ENCODE results near the gene NAV2. TPM values are rescaled to one million over a fixed set of nuclear protein-coding genes. Genes with fewer than 3 reads are reported as not detected.

NAV2 gene
- total RNA-seq, 1 experiment from 2014 or later, result 63.5 TPM

DNA sequence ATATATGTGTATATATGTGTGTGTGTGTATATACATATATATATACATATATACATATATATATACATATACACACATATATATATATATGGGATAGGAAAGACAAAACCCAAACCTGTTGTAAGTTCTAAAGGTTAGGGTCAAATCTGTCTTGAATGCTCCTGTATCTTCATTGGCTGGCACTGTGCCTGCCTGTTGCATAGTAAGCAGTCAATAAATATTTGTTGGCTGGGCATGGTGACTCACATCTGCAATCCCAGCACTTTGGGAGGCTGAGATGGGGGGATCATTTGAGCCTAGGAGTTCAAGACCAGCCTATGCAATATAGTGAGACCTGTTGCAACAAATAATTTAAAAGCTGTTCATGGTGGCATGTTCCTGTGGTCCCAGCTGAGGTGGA is 242.3 kb downstream of the NAV2 start:
- ChIA-PET CTCF (interaction anchor here (0.7 kb wide), 1 partner anchor 434 kb away, joined by 3 read pairs; no protein-coding TSS in a partner anchor), POLR2A (no interaction called here)
- Mint-ChIP-seq H3K27ac (ENCODE audit: unreplicated experiment) (no peak overlapping the region), H3K27me3 (ENCODE audit: insufficient read depth, unreplicated experiment) (no peaks in the 10 kb centered on the region), H3K4me1 (ENCODE audit: low read depth, unreplicated experiment) (peaks cover 40% of the 10 kb centered on the region), H3K36me3 (ENCODE audit: insufficient read depth, unreplicated experiment) (no peaks in the 10 kb centered on the region), H3K9me3 (ENCODE audit: unreplicated experiment) (no peaks in the 10 kb centered on the region), H3K4me3 (ENCODE audit: unreplicated experiment) (no peak overlapping the region)
- Histone ChIP-seq H3K9me3 (no peaks in the 10 kb centered on the region), H3K36me3 (ENCODE audit: control insufficient read depth, insufficient read depth, low read length) (no peaks in the 10 kb centered on the region), H3K4me1 (peaks cover 30% of the 10 kb centered on the region), H3K4me3 (ENCODE audit: low read depth, low read length) (no peak overlapping the region), H3K27me3 (replicated peaks; ENCODE audit: control insufficient read depth, insufficient read depth, low read length) (no peaks in the 10 kb centered on the region)
- intact Hi-C loops (cut with micrococcal nuclease; ENCODE audit: unreplicated experiment), result loop anchor here (1.0 to 5.0 kb wide), 4 partner anchors 23 to 402 kb away; no protein-coding TSS in a partner anchor
- TF ChIP-seq, protein P1, sequence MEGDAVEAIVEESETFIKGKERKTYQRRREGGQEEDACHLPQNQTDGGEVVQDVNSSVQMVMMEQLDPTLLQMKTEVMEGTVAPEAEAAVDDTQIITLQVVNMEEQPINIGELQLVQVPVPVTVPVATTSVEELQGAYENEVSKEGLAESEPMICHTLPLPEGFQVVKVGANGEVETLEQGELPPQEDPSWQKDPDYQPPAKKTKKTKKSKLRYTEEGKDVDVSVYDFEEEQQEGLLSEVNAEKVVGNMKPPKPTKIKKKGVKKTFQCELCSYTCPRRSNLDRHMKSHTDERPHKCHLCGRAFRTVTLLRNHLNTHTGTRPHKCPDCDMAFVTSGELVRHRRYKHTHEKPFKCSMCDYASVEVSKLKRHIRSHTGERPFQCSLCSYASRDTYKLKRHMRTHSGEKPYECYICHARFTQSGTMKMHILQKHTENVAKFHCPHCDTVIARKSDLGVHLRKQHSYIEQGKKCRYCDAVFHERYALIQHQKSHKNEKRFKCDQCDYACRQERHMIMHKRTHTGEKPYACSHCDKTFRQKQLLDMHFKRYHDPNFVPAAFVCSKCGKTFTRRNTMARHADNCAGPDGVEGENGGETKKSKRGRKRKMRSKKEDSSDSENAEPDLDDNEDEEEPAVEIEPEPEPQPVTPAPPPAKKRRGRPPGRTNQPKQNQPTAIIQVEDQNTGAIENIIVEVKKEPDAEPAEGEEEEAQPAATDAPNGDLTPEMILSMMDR (IDR thresholded peaks at IDR 0.05; ENCODE audit: insufficient read depth in 1 of 2, low read depth in 1 of 2, low read length in 1 of 2, severe bottlenecking in 1 of 2, unreplicated experiment in 1 of 2), result no peak
- no peak for DNase-seq
- no TSS peak for BruUV-seq (replicated peaks)

DNA sequence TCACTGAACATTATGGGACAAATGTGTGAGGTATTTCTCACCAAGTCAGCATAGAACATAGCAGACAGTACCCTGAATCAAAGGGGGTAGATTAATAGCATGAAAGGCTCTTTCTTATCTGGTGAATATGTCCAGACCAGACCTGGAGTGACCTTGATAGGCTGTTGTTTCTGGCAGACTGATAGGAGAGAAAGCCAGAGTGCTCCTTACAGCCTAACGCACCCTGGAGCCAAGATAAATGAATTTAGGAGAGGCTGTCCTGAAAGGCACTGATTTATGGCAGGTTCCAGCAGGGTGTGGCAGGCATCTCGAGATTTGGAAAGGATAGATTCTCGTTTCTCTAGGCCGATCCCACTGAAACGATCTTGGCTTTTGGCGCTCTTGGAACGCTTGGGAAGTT is 243.0 kb downstream of the NAV2 start:
- no peaks in the 10 kb centered on the region for H3K36me3 Mint-ChIP-seq (ENCODE audit: insufficient read depth, unreplicated experiment)
- intact Hi-C loops (cut with micrococcal nuclease; ENCODE audit: unreplicated experiment), result no loop called here
- CTCF ChIA-PET, result no interaction called here
- no peak overlapping the region for H3K4me3 Mint-ChIP-seq (ENCODE audit: unreplicated experiment)
- BruUV-seq (replicated peaks), result no TSS peak
- peaks cover 40% of the 10 kb centered on the region for H3K4me1 Mint-ChIP-seq (ENCODE audit: low read depth, unreplicated experiment)
- Histone ChIP-seq H3K27me3 (replicated peaks; ENCODE audit: control insufficient read depth, insufficient read depth, low read length) (no peaks in the 10 kb centered on the region), H3K4me1 (peaks cover 30% of the 10 kb centered on the region), H3K36me3 (ENCODE audit: control insufficient read depth, insufficient read depth, low read length) (no peaks in the 10 kb centered on the region), H3K9me3 (no peaks in the 10 kb centered on the region), H3K4me3 (ENCODE audit: low read depth, low read length) (no peak overlapping the region)
- no peak for DNase-seq
- TF ChIP-seq, protein P1 (IDR thresholded peaks at IDR 0.05; ENCODE audit: insufficient read depth in 1 of 2, low read depth in 1 of 2, low read length in 1 of 2, severe bottlenecking in 1 of 2, unreplicated experiment in 1 of 2), result no peak
- no peaks in the 10 kb centered on the region for H3K27me3 Mint-ChIP-seq (ENCODE audit: insufficient read depth, unreplicated experiment)
- H3K27ac Mint-ChIP-seq (ENCODE audit: unreplicated experiment), result no peak overlapping the region
- H3K9me3 Mint-ChIP-seq (ENCODE audit: unreplicated experiment), result no peaks in the 10 kb centered on the region
- POLR2A ChIA-PET, result no interaction called here

- Mint-ChIP-seq H3K36me3 (ENCODE audit: insufficient read depth, unreplicated experiment) (no peaks in the 10 kb centered on the region), H3K4me1 (ENCODE audit: low read depth, unreplicated experiment) (peaks cover 40% of the 10 kb centered on the region), H3K27ac (ENCODE audit: unreplicated experiment) (peak overlapping the region; percentile 10)
These were observed 243.6 kb downstream of the NAV2 start for GRCh38 chr11:19956228-19956627.

More at GRCh38 chr11:19956228-19956627, 243.6 kb downstream of the NAV2 start:
- Mint-ChIP-seq H3K4me3 (ENCODE audit: unreplicated experiment) (no peak overlapping the region), H3K9me3 (ENCODE audit: unreplicated experiment) (no peaks in the 10 kb centered on the region), H3K27me3 (ENCODE audit: insufficient read depth, unreplicated experiment) (no peaks in the 10 kb centered on the region)
- no peaks in the 10 kb centered on the region for H3K36me3 ChIP-seq (ENCODE audit: control insufficient read depth, insufficient read depth, low read length)
- no peaks in the 10 kb centered on the region for H3K27me3 ChIP-seq (replicated peaks; ENCODE audit: control insufficient read depth, insufficient read depth, low read length)
- no peak for DNase-seq
- no peak overlapping the region for H3K4me3 ChIP-seq (ENCODE audit: low read depth, low read length)
- intact Hi-C loops (cut with micrococcal nuclease; ENCODE audit: unreplicated experiment), result no loop called here
- BruUV-seq (replicated peaks), result no TSS peak
- H3K4me1 ChIP-seq, result peaks cover 30% of the 10 kb centered on the region
- POLR2A ChIA-PET, result no interaction called here
- CTCF ChIA-PET, result no interaction called here
- H3K9me3 ChIP-seq, result no peaks in the 10 kb centered on the region
- TF ChIP-seq, protein P1 (IDR thresholded peaks at IDR 0.05; ENCODE audit: insufficient read depth in 1 of 2, low read depth in 1 of 2, low read length in 1 of 2, severe bottlenecking in 1 of 2, unreplicated experiment in 1 of 2), result no peak
